GM18951 (cell line): Measurements from ENCODE around the gene LYST.

Experiments
- POLR2A ChIP-seq: IDR thresholded peaks from 4 replicates; pipeline ENCODE4 v1.6.1; 2011; ENCODE audit warnings: mild to moderate bottlenecking; ENCODE audit not compliant: insufficient read length, insufficient read depth; ENCODE audit errors: extremely low read depth
- in situ Hi-C: fragments of 300-500 bp; cut with MboI; formaldehyde crosslinking; loops from one replicate; pipeline ENCODE4 v1.12.0; 2022; ENCODE audit warnings: low sequenced_read_pairs, mixed read lengths, inconsistent platforms; ENCODE audit not compliant: unreplicated experiment

The LYST gene

DNA sequence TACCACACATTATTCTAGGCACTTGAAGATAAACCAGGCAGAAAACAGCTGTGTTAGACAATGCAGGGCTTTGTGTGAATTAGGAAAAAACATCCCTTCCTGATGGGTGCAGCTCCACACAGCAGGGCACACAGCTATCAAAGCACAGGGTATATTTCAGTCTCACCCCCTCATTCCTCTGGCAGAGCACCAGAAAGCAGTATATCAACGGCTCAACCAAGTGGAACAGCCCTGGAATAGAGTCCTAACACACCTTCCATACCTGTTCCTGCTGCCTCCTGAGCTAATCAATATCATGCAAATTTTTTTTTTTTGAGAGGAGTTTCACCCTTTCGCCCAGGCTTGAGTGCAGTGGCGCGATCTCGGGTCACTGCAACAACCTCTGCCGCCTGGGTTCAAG is 32.1 kb downstream of the LYST start:
- in situ Hi-C loops = no loop called here
- TF ChIP-seq POLR2A = no peak

DNA sequence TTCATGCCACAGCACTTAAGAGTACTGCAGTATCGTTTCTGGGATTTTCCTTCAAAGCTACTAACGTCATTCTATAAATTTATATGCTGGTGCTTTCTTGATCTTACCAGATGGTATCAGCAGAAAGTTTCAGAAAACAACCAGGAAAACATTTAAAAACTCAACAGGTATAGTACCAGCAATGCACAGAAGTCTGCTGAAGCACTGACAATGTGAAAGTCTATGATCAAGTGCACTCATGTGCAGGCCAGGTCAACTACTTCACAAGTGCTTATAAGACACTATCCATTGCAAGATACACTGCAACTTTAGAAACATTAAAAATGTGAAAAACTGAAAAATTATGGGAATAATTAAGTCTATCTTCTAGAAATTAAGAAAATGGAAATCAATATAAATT is 34.7 kb downstream of the LYST start:
- in situ Hi-C loops = no loop called here
- TF ChIP-seq POLR2A = no peak

DNA sequence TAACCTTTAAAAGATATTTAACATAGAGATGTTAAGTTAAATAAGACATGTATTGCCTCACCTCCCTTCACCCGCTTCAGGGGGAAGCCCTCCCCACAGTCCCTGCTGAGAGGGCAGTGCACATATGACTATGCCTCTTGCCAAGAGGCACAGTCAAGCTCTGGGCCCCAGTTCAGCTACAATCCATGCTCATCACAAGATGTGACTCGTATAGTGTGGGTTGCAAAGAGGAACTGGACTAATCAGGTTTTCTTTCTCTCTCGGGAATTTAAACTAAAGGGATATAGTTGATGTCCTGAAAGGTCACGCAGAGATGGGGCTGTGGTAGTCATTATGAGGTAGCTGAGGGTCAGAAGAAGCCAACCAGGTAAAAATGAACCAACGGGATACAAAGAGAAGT is 35.6 kb downstream of the LYST start:
- in situ Hi-C loops = no loop called here
- TF ChIP-seq POLR2A = no peak

DNA sequence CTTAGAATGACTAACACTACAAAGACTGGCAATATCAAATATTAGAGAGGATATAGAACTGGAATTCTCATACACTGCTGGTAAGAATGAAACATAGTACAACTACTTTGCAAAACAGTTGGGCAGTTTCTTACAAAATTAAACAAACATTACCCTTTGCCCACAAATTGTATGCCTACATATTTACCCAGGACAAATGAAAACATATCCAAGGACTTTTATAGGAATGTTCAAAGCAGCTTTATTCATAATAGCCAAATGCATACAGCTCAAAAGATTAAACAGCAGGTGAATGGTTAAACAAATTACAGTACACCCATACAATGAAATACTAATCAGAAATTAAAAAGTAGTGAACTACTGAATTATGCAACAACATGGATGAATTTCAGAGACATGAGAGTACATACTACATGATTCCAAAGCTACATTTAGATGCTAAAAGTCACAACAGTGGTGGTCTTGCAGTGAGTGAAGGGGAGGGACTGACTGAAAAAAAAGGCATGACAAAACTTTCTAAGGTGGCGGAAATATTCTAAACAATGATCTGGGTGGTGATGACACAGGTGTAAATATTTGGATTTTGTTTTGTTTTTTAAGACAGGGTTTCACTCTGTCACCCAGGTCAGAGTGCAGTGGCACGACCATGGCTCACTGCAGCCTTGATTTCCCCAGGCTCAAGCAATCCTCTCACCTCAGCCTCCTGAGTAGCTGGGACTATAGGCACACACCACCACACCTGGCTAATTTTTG is 40.4 kb downstream of the LYST start:
- in situ Hi-C loops = no loop called here
- no peak for TF ChIP-seq POLR2A

DNA sequence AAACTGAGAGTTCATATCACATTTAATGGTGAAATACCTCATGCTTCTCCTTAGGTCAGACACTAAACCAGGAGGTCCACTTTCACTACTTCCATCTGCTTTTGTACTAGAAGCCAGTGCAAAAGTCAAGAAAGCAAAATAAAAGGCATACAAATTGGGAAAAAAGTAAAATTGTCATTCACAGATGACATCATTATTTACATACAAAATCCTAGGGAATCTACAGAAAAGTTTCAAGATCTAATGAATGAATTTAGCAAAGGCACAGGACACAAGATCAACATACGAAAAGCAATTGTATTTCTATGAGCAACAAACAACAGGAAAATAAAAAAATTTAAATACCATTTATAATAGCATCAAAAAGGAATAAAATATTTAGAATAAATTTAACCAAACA is 41.5 kb downstream of the LYST start:
- in situ Hi-C loops = no loop called here
- no peak for TF ChIP-seq POLR2A

DNA sequence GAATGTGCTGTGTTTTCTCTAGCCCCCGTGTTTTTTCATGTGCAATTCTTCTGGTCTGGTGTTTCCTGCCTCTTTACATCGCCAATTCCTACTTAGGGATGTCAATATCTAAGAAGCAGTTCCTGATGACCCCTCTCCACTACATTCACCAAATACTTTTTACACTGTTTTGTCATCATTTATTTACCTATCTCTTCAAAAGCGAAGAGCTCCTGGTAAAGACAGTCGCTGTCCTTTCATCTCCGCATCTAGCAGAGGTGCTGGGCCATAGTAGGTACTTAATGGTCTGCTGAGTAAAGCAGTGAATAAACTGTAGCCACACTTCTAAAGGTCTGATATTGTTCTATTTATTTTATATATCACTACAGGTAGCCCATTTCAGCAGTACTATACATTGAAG is 43.0 kb downstream of the LYST start:
- no peak for TF ChIP-seq POLR2A
- in situ Hi-C loops = no loop called here

DNA sequence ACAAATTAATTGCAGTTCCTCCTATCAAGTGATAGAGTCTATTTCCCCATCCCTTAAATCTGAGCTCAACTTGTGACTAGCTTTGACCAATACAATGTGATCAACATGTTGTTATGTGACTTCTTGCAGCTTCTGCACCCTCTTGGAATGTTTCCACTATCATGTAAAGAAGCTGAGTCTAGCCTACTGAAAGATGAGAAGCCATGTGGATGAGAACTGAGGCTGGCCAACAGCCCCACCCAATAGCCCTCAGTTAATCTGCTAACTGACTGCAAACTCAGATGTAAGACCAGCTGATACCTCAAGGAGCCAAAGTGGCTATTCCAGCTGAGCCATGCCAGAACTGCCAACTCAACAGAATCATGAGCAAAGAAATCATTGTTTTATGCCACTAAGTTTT is 44.0 kb downstream of the LYST start:
- TF ChIP-seq POLR2A = no peak
- in situ Hi-C loops = no loop called here

DNA sequence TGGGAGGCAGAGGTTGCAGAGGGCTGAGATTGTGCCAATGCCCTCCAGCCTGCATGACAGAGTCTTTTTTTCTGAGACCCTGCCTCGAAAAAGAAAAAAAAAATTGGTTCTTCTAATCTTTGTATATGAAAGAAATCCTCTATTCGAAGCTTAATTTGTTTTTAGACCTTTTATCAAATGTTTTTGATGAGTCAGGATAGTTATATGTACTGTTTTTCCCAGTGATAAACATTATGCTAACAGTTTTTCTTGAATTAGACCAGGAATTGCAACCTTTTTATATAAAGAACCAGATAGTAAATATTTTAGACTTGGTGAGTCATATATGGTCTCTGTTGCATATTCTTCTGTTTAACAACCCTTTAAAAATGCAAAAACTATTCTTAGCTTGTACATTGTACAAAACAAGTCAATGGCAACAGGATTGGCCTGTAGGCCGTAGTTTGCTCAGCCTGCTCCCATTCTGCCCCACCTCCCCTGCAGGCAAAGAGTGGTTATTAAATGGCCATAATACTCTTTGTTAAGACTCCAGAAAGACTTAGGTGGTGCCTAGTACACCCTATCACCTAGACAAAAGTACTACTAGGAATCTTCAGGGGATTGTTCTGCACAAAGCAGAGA is 45.2 kb downstream of the LYST start:
- TF ChIP-seq POLR2A = no peak
- in situ Hi-C loops = no loop called here

DNA sequence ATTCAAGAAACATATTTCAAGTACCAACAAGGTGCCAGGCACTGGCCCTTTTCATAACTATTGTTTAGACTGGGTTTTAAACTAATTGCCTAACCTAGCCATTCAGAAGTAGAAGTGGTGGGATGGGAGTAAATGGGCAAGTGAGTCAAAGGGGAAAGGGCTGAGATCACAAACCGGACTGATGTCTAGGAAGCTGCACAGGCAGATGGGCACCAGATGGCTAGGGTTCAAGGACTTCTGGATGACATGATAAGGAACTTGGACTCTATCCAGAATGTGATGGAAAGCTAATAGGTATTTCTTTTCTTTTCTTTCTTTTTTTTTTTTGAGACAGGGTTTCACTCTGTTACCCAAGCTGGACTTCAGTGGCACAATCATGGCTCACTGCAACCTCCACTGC is 46.6 kb downstream of the LYST start:
- TF ChIP-seq POLR2A = no peak
- in situ Hi-C loops = no loop called here

DNA sequence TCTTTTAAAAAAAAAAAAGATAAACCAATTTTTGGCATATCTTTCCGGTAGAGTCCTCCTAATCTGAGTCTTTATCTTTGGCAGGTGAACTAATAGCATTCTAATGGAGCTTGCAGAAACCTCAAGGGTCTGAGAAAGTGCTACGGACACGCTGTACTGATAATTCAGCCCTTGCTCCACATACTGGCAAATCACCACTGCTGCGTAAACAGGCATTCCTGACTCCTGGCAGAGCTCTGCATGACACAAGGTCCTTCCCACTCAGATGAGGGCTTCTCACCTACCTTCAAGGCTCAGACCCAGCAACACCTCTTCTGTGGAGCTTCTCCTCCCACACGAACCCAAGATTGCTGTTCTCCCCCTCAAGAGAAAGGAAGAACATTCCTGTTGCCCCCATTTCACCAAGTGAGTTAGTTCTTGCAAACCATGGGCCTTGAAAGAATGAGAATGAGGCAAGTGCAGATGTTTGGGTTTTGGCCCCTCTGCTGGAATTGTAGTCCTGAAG is 48.0 kb downstream of the LYST start:
- in situ Hi-C loops = no loop called here
- no peak for TF ChIP-seq POLR2A

DNA sequence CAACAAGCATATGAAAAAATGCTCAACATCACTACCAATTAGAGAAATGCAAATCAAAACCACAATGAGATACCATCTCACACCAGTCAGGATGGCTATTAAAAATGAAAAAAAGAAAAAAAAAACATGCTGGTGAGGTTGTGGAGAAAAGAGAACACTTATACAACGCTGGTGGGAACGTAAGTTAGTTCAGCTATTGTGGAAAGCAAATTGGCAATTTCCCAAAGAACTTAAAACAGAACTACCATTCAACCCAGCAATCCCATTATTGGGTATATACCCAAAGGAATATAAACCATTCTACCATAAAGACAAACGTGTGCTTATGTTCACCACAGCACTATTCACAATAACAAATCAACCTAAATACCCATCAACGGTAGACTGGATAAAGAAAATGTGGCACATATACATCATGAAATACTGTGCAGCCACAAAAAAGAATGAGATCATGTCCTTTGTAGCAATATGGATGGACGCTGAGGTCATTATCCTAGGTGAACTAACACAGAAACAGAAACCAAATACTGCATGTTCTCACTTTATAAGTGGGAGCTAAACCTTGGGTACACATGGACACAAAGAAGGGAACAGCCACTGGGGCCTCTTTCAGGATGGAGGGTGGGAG is 49.5 kb downstream of the LYST start:
- in situ Hi-C loops = no loop called here
- TF ChIP-seq POLR2A = no peak

DNA sequence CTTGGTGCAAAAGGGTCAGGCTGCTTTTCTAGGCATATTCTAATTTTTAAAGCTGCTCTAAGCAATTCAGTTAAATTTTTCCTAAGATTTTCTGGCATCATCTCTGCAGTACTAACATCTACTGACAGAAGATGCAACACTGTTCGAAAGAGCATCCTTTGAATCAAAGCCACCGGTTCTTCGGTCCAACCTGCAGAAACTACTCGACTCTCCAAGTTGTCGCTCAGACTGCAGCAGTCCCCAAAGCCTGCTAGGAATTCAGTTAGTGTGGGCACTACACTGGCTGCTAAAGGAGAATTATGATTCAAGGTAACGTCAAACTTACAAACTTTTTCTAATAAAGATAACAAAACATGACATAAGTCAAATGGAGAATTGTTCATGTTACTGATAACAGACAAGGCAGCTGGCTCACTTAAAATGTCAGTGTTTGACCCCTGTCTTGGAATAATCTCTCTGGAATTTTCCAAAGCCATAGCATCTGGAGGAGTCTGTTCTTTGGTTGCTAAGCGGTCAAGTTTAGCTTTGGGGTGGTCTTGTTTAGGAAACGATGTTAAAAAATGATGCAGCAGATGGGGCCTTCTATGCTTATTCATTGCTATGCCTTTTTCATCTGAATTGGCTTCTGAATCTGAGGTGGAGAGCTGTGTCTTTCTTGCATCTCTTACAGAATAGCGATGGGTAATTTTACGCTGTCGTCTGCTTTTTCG is 56.9 kb downstream of the LYST start:
- in situ Hi-C loops = no loop called here
- no peak for TF ChIP-seq POLR2A

DNA sequence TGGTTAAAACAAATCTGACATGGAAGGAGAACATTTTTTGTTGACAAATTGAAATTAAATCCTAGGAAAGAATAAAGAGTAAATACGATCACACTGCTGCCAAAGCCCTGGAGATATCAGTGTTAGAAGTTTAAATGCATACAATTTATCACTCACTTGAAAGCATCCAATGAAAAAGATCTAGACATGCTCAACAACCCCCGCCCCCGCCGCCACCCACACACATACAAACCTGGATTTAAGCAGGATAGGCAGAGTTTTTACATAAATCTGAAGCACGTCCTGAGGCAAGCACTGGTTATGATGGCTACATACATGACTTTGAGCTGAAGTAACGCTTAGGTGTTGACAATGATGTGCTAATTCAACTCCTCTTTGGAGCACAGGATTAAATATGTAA is 58.5 kb downstream of the LYST start:
- in situ Hi-C loops = no loop called here

More for the DNA sequence above, 58.5 kb downstream of the LYST start:
- no peak for TF ChIP-seq POLR2A
